Measurements from ENCODE around the gene MBOAT1. TPM values are rescaled to one million over a fixed set of nuclear protein-coding genes. Genes with fewer than 3 reads are reported as not detected.

The MBOAT1 gene
- total RNA-seq, 1 donor from 2014 or later: 6.6 TPM

DNA sequence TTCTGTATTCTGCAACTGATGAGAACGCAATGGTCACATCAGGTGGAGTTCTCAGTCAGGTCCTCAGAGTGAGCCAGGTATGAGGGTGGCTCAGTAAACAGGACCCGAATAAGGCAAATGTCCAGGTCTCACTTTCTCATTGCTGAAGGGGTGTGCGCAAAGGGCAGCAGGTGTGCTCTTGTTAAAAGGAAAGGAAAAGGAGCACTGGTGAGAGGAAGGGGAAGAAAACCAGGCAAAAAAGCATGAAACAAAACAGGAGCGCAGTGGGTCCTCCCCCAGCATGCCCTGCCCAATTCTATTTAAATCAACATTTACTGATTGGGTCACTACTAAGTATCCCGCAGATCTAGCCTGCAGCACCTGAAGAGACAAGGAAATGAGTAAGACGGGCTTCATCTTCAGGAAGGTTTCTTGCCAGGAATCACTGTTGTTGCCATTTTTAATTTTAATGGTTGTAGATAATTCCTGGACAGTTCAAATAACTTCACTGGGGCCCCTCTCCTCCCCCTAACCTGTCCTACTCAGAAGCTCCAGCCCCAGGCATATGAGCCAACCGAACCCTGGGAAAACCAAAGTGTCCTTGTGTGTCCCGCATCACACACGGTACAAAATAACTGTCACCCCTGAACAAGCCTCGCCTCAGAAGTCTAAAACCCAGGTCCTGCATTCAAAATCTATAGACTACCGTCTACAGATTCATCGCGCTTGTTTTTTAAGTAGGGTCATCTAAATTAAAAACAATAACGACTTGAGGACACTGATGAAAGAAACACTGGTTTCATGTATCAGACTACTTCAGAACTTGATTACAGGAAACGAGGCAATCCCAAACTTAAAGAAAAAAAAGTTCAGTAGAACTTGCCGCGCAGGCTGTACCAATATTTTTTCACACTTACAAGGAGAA is 980 bp downstream of the MBOAT1 start:
- no peak for DNase-seq (ENCODE audit: extremely low spot score, unreplicated experiment)
- Mint-ChIP-seq H3K4me1 (ENCODE audit: unreplicated experiment) (peaks cover 32% of the 10 kb centered on the region), H3K27me3 (ENCODE audit: unreplicated experiment) (no peaks in the 10 kb centered on the region), H3K4me3 (ENCODE audit: unreplicated experiment) (peak overlapping the region; percentile 89), H3K27ac (ENCODE audit: unreplicated experiment) (peak overlapping the region; percentile 71), H3K36me3 (ENCODE audit: unreplicated experiment) (no peaks in the 10 kb centered on the region), H3K9me3 (ENCODE audit: unreplicated experiment) (no peaks in the 10 kb centered on the region)
- TF ChIP-seq, protein P1, sequence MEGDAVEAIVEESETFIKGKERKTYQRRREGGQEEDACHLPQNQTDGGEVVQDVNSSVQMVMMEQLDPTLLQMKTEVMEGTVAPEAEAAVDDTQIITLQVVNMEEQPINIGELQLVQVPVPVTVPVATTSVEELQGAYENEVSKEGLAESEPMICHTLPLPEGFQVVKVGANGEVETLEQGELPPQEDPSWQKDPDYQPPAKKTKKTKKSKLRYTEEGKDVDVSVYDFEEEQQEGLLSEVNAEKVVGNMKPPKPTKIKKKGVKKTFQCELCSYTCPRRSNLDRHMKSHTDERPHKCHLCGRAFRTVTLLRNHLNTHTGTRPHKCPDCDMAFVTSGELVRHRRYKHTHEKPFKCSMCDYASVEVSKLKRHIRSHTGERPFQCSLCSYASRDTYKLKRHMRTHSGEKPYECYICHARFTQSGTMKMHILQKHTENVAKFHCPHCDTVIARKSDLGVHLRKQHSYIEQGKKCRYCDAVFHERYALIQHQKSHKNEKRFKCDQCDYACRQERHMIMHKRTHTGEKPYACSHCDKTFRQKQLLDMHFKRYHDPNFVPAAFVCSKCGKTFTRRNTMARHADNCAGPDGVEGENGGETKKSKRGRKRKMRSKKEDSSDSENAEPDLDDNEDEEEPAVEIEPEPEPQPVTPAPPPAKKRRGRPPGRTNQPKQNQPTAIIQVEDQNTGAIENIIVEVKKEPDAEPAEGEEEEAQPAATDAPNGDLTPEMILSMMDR (IDR thresholded peaks at IDR 0.05): no peak

DNA sequence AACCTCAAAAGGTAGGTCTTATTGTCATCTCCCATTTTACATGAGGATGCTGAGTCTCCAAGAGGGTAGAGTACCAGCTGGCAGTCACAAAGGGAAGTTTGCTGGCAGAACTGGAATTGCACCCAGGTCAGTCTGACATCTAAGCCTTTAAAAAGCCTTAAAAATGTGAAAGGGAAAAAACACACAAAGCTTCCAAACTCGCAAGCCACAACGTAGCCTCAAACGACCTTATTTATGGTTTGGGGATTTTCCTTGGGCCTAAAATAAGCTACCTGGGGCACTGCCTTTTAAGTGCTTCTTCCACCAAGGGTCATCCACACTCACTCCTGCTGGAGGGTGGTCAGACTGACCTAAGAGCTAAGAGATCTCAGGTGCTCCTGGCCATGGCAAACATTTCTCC is 2.1 kb downstream of the MBOAT1 start:
- Mint-ChIP-seq H3K36me3 (ENCODE audit: unreplicated experiment) (no peaks in the 10 kb centered on the region), H3K4me1 (ENCODE audit: unreplicated experiment) (peaks cover 40% of the 10 kb centered on the region), H3K4me3 (ENCODE audit: unreplicated experiment) (no peak overlapping the region), H3K27me3 (ENCODE audit: unreplicated experiment) (no peaks in the 10 kb centered on the region), H3K9me3 (ENCODE audit: unreplicated experiment) (no peaks in the 10 kb centered on the region), H3K27ac (ENCODE audit: unreplicated experiment) (no peak overlapping the region)
- TF ChIP-seq, protein P1 (IDR thresholded peaks at IDR 0.05): no peak
- DNase-seq (ENCODE audit: extremely low spot score, unreplicated experiment): no peak

DNA sequence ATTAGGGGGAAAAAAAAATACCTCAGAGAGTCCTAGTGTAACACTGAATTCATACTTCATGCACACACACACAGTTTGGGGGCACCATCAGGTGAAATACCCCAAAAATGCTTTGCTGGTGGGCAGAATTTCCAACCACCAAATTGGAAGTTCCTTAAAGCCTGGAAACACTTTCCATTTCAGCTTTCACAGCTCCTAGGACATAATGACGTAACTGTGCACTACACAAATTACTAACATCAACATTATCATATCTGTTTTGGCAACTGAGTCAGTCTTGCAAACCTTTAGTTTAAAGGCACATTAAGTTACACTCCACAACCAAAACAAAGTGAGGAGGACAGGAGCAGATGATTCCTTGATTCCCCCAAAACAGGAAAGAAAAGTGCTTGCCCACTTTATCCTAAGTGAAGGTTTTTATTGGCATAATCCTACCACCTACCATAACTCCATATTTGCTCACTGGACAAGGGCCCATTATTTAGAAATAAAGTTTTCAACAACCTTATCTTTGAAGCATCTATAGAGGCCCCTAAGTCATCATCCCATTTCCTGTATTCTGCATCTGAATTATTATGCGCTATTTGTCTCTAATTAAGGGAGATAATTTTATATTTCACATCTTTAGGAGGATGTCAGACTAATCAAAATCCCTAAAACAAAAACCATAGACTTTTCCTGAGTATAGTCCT is 3.4 kb downstream of the MBOAT1 start:
- Mint-ChIP-seq H3K27me3 (ENCODE audit: unreplicated experiment) (no peaks in the 10 kb centered on the region), H3K27ac (ENCODE audit: unreplicated experiment) (no peak overlapping the region), H3K9me3 (ENCODE audit: unreplicated experiment) (no peaks in the 10 kb centered on the region), H3K36me3 (ENCODE audit: unreplicated experiment) (no peaks in the 10 kb centered on the region), H3K4me1 (ENCODE audit: unreplicated experiment) (peaks cover 40% of the 10 kb centered on the region), H3K4me3 (ENCODE audit: unreplicated experiment) (no peak overlapping the region)
- no peak for DNase-seq (ENCODE audit: extremely low spot score, unreplicated experiment)
- TF ChIP-seq, protein P1 (IDR thresholded peaks at IDR 0.05): no peak

DNA sequence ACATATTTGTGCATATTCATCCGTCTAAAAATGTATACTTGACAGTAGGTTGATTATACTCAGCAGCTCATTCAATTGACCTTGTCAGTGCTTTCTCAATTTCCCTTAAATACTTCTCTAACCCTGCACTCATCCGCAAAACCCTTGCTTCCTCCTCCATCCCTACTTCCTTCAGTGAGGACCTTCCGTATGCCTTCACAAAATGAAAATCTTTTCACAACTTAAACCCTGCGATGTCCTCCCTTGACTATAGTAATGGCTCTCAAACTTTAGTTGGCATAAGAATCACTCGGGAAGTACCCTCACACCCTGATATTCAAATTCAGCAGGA is 5.2 kb downstream of the MBOAT1 start:
- TF ChIP-seq, protein P1 (IDR thresholded peaks at IDR 0.05): no peak
- H3K27ac Mint-ChIP-seq (ENCODE audit: unreplicated experiment): no peak overlapping the region
- peaks cover 30% of the 10 kb centered on the region for H3K4me1 Mint-ChIP-seq (ENCODE audit: unreplicated experiment)
- no peaks in the 10 kb centered on the region for H3K27me3 Mint-ChIP-seq (ENCODE audit: unreplicated experiment)
- H3K36me3 Mint-ChIP-seq (ENCODE audit: unreplicated experiment): no peaks in the 10 kb centered on the region
- H3K9me3 Mint-ChIP-seq (ENCODE audit: unreplicated experiment): no peaks in the 10 kb centered on the region
- no peak for DNase-seq (ENCODE audit: extremely low spot score, unreplicated experiment)
- H3K4me3 Mint-ChIP-seq (ENCODE audit: unreplicated experiment): no peak overlapping the region

DNA sequence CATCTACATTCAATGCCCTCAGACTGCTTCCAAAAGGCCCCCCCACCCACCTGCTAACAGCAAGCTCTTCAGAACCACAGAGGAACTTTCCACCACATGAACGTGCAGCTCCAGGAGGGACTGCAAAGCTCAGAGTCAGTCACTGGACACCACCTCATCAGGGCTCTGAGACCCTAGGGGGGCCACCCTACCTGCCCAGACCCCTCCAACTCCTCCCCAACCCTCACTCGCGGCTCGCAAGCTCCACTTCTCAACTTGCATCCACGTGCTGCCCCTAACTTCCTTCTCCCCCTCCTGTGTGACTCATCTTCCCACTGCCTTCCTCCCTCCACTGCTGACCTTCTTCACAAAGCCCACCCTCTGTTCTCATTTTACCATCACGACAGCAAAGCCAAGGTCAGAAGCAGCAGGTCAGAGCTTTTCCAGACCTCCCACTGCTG is 6.5 kb downstream of the MBOAT1 start:
- H3K27me3 Mint-ChIP-seq (ENCODE audit: unreplicated experiment): no peaks in the 10 kb centered on the region
- H3K4me3 Mint-ChIP-seq (ENCODE audit: unreplicated experiment): no peak overlapping the region
- H3K9me3 Mint-ChIP-seq (ENCODE audit: unreplicated experiment): no peaks in the 10 kb centered on the region
- H3K27ac Mint-ChIP-seq (ENCODE audit: unreplicated experiment): peak overlapping the region; percentile 11
- TF ChIP-seq, protein P1 (IDR thresholded peaks at IDR 0.05): no peak
- H3K36me3 Mint-ChIP-seq (ENCODE audit: unreplicated experiment): no peaks in the 10 kb centered on the region
- no peak for DNase-seq (ENCODE audit: extremely low spot score, unreplicated experiment)
- peaks cover 27% of the 10 kb centered on the region for H3K4me1 Mint-ChIP-seq (ENCODE audit: unreplicated experiment)
